Measurements from ENCODE around the gene UCK1.

Gene UCK1

DNA sequence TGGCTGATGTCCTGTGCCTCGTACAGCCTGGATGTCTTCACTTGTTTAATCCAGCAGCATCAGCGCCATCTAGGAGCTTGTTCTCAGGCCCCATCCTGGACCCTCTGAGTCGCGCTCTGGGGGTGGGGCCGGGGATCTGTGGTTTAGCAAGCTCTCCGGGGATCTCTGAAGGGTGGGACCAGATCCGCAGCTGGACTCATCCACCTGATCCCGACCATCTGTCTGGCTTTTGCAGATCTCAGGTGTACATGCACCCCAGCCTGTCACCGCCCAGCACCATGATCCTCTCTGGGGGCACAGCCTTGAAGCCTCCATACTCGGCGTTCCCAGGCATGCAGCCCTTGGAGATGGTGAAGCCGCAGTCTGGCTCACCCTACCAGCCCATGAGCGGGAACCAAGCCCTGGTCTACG lies 43.4 kb downstream of the UCK1 start:
- H3K27me3 ChIP-seq (ENCODE audit: low read depth) = no peaks in the 10 kb centered on the region
- peaks cover 100% of the 10 kb centered on the region for H3K36me3 ChIP-seq (replicated peaks)
- H3K4me1 ChIP-seq = no peaks in the 10 kb centered on the region
- no peaks in the 10 kb centered on the region for H3K9me3 ChIP-seq
- in situ Hi-C loops (cut with MboI; ENCODE audit: low sequenced_read_pairs) = no loop called here
- no peak overlapping the region for H3K4me3 ChIP-seq
- no peak for DNase-seq (ENCODE audit: low spot score in 2 of 2)

DNA sequence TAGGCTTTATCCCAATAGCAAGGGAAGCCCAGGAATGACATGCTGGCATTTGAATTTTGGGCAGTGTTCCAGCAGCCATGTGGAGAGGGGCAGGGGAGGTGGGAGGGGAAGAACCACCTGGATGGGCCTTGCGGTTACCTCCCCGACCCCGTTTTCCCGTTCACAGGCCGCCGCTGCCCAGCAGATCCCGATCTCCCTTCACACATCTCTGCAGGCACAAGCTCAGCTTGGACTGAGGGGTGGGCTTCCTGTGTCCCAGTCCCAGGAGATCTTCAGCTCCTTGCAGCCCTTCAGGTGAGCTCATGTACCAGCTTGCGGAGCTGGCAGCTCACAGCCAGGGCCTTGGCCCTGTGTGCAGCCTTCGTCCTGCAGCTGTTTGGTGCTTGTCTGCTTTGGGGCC lies 44.1 kb downstream of the UCK1 start:
- DNase-seq (ENCODE audit: low spot score in 2 of 2) = no peak
- peaks cover 100% of the 10 kb centered on the region for H3K36me3 ChIP-seq (replicated peaks)
- H3K4me1 ChIP-seq = no peaks in the 10 kb centered on the region
- in situ Hi-C loops (cut with MboI; ENCODE audit: low sequenced_read_pairs) = no loop called here
- H3K27me3 ChIP-seq (ENCODE audit: low read depth) = no peaks in the 10 kb centered on the region
- no peak overlapping the region for H3K4me3 ChIP-seq
- H3K9me3 ChIP-seq = no peaks in the 10 kb centered on the region

DNA sequence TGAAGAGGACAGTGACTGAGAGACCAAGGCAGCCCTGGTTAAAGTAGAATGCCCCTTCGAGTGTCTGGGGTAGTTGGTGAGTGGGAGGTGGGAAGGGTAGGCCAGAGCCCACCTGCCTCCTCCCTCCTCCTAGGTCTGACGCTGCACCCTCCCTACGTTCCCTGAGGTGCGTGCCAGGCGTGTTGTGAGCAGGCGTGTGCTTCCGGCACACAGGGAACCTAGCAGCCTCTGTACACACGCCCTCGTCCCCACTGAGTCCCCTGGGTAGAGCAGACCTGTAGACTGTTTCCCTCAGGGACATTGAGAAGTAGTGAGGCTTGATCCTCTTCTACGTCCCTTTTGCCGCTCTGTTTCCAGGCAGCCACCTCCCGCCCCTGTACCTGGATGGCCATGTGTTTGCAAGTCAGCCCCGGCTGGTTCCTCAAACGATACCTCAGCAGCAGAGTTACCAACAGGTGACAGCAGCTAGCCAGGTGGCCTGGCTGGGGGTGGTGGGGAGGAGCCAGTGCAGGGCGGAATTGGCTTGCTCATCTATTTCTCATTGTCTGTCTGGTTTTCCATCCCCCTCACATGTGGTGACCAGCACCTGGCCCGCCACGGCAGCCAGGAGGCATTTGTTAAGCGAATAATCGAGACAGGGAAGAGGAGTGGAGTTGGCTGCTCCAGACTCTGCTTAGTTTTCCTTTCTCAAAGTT lies 45.2 kb downstream of the UCK1 start:
- in situ Hi-C loops (cut with MboI; ENCODE audit: low sequenced_read_pairs) = no loop called here
- Histone ChIP-seq H3K36me3 (replicated peaks) (peaks cover 98% of the 10 kb centered on the region), H3K4me3 (no peak overlapping the region), H3K4me1 (no peaks in the 10 kb centered on the region), H3K9me3 (no peaks in the 10 kb centered on the region), H3K27me3 (ENCODE audit: low read depth) (no peaks in the 10 kb centered on the region)
- no peak for DNase-seq (ENCODE audit: low spot score in 2 of 2)

- peaks cover 98% of the 10 kb centered on the region for H3K36me3 ChIP-seq (replicated peaks)
- no peaks in the 10 kb centered on the region for H3K4me1 ChIP-seq
- in situ Hi-C loops (cut with MboI; ENCODE audit: low sequenced_read_pairs) = no loop called here
- no peaks in the 10 kb centered on the region for H3K27me3 ChIP-seq (ENCODE audit: low read depth)
- no peak for DNase-seq (ENCODE audit: low spot score in 2 of 2)
- H3K4me3 ChIP-seq = no peak overlapping the region
- no peaks in the 10 kb centered on the region for H3K9me3 ChIP-seq
These were observed 45.9 kb downstream of the UCK1 start for GRCh38 chr9:131485206-131485605.

DNA sequence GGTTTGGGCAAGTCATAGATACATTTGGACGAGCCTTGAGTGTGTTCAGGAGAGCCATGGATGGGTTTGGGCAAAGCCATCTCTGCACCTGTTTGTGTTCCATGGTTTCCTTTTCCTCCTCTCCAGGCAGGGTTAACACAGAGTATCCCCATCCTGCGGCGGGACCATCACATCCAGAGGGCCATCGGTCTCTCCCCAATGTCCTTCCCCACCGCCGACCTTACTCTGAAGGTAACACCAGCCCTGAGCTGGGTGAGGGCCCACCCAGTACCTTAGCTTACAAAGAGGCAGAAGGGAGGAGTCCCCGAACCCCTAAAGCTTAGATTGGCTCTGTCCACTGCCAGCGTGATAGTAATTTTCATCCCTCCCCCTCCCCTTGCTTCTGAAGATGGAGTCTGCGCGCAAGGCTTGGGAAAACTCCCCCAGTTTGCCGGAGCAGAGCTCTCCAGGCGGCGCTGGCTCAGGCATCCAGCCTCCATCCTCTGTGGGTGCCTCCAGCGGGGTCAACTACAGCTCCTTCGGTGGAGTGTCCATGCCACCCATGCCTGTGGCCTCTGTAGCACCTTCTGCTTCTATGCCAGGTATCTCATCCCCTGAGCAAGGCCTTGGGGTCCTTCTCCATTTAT lies 46.4 kb downstream of the UCK1 start:
- Histone ChIP-seq H3K36me3 (replicated peaks) (peaks cover 98% of the 10 kb centered on the region), H3K9me3 (no peaks in the 10 kb centered on the region), H3K27me3 (ENCODE audit: low read depth) (no peaks in the 10 kb centered on the region), H3K4me3 (no peak overlapping the region), H3K4me1 (no peaks in the 10 kb centered on the region)
- DNase-seq (ENCODE audit: low spot score in 2 of 2) = no peak
- in situ Hi-C loops (cut with MboI; ENCODE audit: low sequenced_read_pairs) = no loop called here

DNA sequence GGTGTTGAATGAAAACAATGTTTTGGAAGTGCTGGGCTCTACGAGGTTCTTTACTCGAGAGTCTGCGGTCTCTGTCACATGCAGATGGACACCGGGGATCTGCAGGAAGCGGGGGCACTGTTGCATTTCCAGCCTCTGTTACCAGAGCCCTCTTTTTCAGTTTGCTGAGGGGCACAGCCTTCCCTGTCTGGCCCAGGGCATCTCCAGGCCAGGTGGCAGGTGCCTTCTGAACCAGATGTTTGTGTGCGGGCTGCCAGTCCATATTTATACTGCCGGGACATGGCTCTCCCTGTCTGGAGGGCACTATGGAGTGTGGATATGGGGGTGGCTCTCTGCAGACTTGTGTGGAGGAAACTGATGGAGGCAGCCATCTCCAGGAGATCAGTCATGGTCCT lies 47.0 kb downstream of the UCK1 start:
- no peak for DNase-seq (ENCODE audit: low spot score in 2 of 2)
- Histone ChIP-seq H3K27me3 (ENCODE audit: low read depth) (no peaks in the 10 kb centered on the region), H3K4me3 (no peak overlapping the region), H3K4me1 (no peaks in the 10 kb centered on the region), H3K9me3 (no peaks in the 10 kb centered on the region), H3K36me3 (replicated peaks) (peaks cover 98% of the 10 kb centered on the region)
- in situ Hi-C loops (cut with MboI; ENCODE audit: low sequenced_read_pairs) = no loop called here

DNA sequence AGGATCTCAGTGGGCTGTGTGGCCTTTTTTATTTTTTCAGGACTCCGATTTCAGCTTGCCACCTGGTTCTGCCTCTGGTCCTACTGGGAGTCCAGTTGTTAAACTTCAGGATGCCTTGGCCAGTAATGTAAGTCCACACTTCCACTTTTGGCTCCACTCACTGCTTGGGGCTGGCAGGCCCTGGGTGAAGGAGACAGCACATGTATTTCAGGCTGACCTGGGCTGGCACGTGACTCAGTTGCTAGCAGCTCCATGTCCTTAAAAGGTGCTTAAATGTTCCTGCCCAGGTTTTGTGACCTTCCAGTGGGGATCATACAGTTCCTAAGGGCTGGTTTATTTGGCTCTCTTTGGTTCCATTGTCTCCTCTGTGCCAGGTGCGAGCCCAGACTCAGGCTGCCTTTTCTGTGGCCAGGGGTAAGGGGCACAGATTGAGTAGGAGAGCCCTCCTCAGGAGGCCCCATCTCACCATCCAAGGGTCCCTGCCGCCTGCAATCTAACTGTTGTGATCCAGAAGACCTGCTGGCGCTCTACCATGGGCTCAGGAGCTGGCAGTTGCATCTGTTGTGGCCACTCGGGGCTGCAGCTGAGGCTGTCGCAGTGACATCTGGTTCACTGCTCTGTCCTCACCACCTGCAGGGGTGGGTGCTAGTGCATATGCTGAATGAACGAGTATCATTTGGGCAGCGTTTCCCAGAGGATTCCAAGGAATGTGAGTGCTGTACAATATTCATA lies 47.6 kb downstream of the UCK1 start:
- in situ Hi-C loops (cut with MboI; ENCODE audit: low sequenced_read_pairs) = no loop called here
- peaks cover 98% of the 10 kb centered on the region for H3K36me3 ChIP-seq (replicated peaks)
- H3K27me3 ChIP-seq (ENCODE audit: low read depth) = no peaks in the 10 kb centered on the region
- no peak overlapping the region for H3K4me3 ChIP-seq
- H3K4me1 ChIP-seq = no peaks in the 10 kb centered on the region
- no peaks in the 10 kb centered on the region for H3K9me3 ChIP-seq
- no peak for DNase-seq (ENCODE audit: low spot score in 2 of 2)

GRCh38 chr9:131482343-131483006 lies 48.6 kb downstream of the UCK1 start:
- Histone ChIP-seq H3K27me3 (ENCODE audit: low read depth) (no peaks in the 10 kb centered on the region), H3K9me3 (no peaks in the 10 kb centered on the region), H3K4me3 (no peak overlapping the region), H3K4me1 (no peaks in the 10 kb centered on the region), H3K36me3 (replicated peaks) (peaks cover 97% of the 10 kb centered on the region)
- in situ Hi-C loops (cut with MboI; ENCODE audit: low sequenced_read_pairs) = no loop called here
- DNase-seq (ENCODE audit: low spot score in 2 of 2) = no peak

- H3K4me3 ChIP-seq = no peak overlapping the region
- in situ Hi-C loops (cut with MboI; ENCODE audit: low sequenced_read_pairs) = no loop called here
- no peaks in the 10 kb centered on the region for H3K27me3 ChIP-seq (ENCODE audit: low read depth)
These were observed 49.4 kb downstream of the UCK1 start for GRCh38 chr9:131481441-131482342.

GRCh38 chr9:131480258-131480657 lies 50.8 kb downstream of the UCK1 start:
- H3K36me3 ChIP-seq (replicated peaks) = peaks cover 97% of the 10 kb centered on the region
- no peak for DNase-seq (ENCODE audit: low spot score in 2 of 2)

More at GRCh38 chr9:131481441-131482342, 49.4 kb downstream of the UCK1 start:
- no peak for DNase-seq (ENCODE audit: low spot score in 2 of 2)
- H3K4me1 ChIP-seq = no peaks in the 10 kb centered on the region
- H3K36me3 ChIP-seq (replicated peaks) = peaks cover 97% of the 10 kb centered on the region
- no peaks in the 10 kb centered on the region for H3K9me3 ChIP-seq

DNA sequence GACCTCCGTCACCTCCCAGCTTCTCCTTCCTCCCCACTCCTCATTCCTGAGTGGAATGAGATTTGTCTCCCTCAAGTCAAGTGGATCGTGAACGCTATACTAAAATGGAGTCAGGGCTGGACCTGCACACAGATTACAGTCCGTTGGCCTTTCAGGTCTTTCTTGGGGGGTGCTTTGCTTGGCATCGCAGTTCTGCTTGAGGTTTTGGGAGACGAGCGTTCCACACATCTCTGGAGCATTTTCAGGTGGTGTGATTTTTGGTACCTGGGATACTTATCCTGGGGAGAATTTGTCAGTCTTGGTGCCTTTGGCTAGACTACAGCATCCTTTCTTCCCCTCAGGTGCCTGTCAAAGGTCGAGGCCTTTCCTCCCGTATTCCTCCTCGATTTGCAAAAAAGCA lies 52.2 kb downstream of the UCK1 start:
- H3K4me3 ChIP-seq = no peak overlapping the region
- in situ Hi-C loops (cut with MboI; ENCODE audit: low sequenced_read_pairs) = loop anchor here (10.0 kb wide), 1 partner anchor 324 kb away; no protein-coding TSS in a partner anchor
- H3K9me3 ChIP-seq = no peaks in the 10 kb centered on the region
- no peak for DNase-seq (ENCODE audit: low spot score in 2 of 2)
- no peaks in the 10 kb centered on the region for H3K4me1 ChIP-seq
- H3K27me3 ChIP-seq (ENCODE audit: low read depth) = no peaks in the 10 kb centered on the region
- peaks cover 97% of the 10 kb centered on the region for H3K36me3 ChIP-seq (replicated peaks)

More at GRCh38 chr9:131480258-131480657, 50.8 kb downstream of the UCK1 start:
- H3K9me3 ChIP-seq = no peaks in the 10 kb centered on the region
- no peak overlapping the region for H3K4me3 ChIP-seq
- no peaks in the 10 kb centered on the region for H3K4me1 ChIP-seq
- in situ Hi-C loops (cut with MboI; ENCODE audit: low sequenced_read_pairs) = no loop called here
- no peaks in the 10 kb centered on the region for H3K27me3 ChIP-seq (ENCODE audit: low read depth)

- in situ Hi-C loops (cut with MboI; ENCODE audit: low sequenced_read_pairs) = loop anchor here (10.0 kb wide), 1 partner anchor 324 kb away; no protein-coding TSS in a partner anchor
- DNase-seq (ENCODE audit: low spot score in 2 of 2) = peak in 1 of 2 experiments; percentile 82
- Histone ChIP-seq H3K27me3 (ENCODE audit: low read depth) (no peaks in the 10 kb centered on the region), H3K36me3 (replicated peaks) (peaks cover 97% of the 10 kb centered on the region), H3K9me3 (no peaks in the 10 kb centered on the region), H3K4me3 (no peak overlapping the region), H3K4me1 (no peaks in the 10 kb centered on the region)
These were observed 52.6 kb downstream of the UCK1 start for GRCh38 chr9:131478421-131478868.
